ENCODE measurements around the gene FLNC. TPM values are rescaled to one million over a fixed set of nuclear protein-coding genes. Genes with fewer than 3 reads are reported as not detected.

FLNC gene
- total and polyA plus RNA-seq, 9 of the 15 experiments (the other 6 are each of a cell fraction or from before 2014, with no cell fraction given) = 0.90 to 155 (median 28.8) TPM

GRCh38 chr7:128827248-128827958 is 2.8 kb upstream of the FLNC start (continued):
- TF ChIP-seq, protein P1, sequence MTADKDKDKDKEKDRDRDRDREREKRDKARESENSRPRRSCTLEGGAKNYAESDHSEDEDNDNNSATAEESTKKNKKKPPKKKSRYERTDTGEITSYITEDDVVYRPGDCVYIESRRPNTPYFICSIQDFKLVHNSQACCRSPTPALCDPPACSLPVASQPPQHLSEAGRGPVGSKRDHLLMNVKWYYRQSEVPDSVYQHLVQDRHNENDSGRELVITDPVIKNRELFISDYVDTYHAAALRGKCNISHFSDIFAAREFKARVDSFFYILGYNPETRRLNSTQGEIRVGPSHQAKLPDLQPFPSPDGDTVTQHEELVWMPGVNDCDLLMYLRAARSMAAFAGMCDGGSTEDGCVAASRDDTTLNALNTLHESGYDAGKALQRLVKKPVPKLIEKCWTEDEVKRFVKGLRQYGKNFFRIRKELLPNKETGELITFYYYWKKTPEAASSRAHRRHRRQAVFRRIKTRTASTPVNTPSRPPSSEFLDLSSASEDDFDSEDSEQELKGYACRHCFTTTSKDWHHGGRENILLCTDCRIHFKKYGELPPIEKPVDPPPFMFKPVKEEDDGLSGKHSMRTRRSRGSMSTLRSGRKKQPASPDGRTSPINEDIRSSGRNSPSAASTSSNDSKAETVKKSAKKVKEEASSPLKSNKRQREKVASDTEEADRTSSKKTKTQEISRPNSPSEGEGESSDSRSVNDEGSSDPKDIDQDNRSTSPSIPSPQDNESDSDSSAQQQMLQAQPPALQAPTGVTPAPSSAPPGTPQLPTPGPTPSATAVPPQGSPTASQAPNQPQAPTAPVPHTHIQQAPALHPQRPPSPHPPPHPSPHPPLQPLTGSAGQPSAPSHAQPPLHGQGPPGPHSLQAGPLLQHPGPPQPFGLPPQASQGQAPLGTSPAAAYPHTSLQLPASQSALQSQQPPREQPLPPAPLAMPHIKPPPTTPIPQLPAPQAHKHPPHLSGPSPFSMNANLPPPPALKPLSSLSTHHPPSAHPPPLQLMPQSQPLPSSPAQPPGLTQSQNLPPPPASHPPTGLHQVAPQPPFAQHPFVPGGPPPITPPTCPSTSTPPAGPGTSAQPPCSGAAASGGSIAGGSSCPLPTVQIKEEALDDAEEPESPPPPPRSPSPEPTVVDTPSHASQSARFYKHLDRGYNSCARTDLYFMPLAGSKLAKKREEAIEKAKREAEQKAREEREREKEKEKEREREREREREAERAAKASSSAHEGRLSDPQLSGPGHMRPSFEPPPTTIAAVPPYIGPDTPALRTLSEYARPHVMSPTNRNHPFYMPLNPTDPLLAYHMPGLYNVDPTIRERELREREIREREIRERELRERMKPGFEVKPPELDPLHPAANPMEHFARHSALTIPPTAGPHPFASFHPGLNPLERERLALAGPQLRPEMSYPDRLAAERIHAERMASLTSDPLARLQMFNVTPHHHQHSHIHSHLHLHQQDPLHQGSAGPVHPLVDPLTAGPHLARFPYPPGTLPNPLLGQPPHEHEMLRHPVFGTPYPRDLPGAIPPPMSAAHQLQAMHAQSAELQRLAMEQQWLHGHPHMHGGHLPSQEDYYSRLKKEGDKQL (CRISPR knock-in tag; IDR thresholded peaks at IDR 0.05; ENCODE audit: borderline replicate concordance) = 0 out of 2 replicates have a peak, but pooled peaks have one; percentile 81
- TF ChIP-seq MECOM (CRISPR knock-in tag; IDR thresholded peaks at IDR 0.05) (0 out of 2 replicates have a peak, but pooled peaks have one; percentile 15), ZNF444 (CRISPR knock-in tag; IDR thresholded peaks at IDR 0.05) (no peak), ZKSCAN3 (CRISPR knock-in tag; IDR thresholded peaks at IDR 0.05) (no peak), SUPT5H (IDR thresholded peaks at IDR 0.05) (no peak), CXXC5 (CRISPR knock-in tag; IDR thresholded peaks at IDR 0.05) (peak; percentile 76; the same call in 1 of the 2 replicates), NFE2L1 (tag; IDR thresholded peaks at IDR 0.05; ENCODE audit: borderline replicate concordance, low read depth) (no peak), PRDM10 (IDR thresholded peaks at IDR 0.05; ENCODE audit: partially characterized antibody) (no peak), FOXA1 (IDR thresholded peaks at IDR 0.05; ENCODE audit: borderline replicate concordance) (no peak), EHMT2 (IDR thresholded peaks at IDR 0.05) (no peak), EP400 (IDR thresholded peaks at IDR 0.05) (peak; percentile 75), NFATC3 (IDR thresholded peaks at IDR 0.05) (no peak), HCFC1 (IDR thresholded peaks at IDR 0.05; ENCODE audit: low read depth, low read length) (no peak), ZNF316 (IDR thresholded peaks at IDR 0.05) (peak; percentile 46; the same call in 1 of the 2 replicates), ZC3H8 (IDR thresholded peaks at IDR 0.05) (no peak), SMC3 (conservative IDR thresholded peaks at IDR 0.05; ENCODE audit: insufficient read depth, low read depth, low read length) (no peak), ZNF12 (CRISPR knock-in tag; IDR thresholded peaks at IDR 0.05) (no peak), PHB (CRISPR knock-in tag; IDR thresholded peaks at IDR 0.05) (peak; percentile 84)
- TF ChIP-seq, protein P2, sequence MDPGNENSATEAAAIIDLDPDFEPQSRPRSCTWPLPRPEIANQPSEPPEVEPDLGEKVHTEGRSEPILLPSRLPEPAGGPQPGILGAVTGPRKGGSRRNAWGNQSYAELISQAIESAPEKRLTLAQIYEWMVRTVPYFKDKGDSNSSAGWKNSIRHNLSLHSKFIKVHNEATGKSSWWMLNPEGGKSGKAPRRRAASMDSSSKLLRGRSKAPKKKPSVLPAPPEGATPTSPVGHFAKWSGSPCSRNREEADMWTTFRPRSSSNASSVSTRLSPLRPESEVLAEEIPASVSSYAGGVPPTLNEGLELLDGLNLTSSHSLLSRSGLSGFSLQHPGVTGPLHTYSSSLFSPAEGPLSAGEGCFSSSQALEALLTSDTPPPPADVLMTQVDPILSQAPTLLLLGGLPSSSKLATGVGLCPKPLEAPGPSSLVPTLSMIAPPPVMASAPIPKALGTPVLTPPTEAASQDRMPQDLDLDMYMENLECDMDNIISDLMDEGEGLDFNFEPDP (CRISPR knock-in tag; IDR thresholded peaks at IDR 0.05) = no peak
